Spleen (tissue), 11 donors: ENCODE results near the gene GAL3ST1. TPM values are rescaled to one million over a fixed set of nuclear protein-coding genes. Genes with fewer than 3 reads are reported as not detected.
"Not testable (repeated sequence)": the region's sequence is repeated elsewhere in the genome, so short reads cannot be mapped to it uniquely, and the experiment has no call there.

ENCODE experiments used
- DNase-seq: peaks from one replicate; pipeline ENCODE4 v3.0.0-alpha.2; 2020
- H3K27ac ChIP-seq, 8 donors: fragments of 200-600 bp; sonication (generic) in 7 of 8; 1 replicate in 4 of 8; 2 replicates in 4 of 8; pipeline versions ENCODE4 v1.5.0 to v1.8.0; 2016 to 2021; ENCODE audit warnings: inconsistent platforms in 4 of 8, mild to moderate bottlenecking in 4 of 8, moderate library complexity in 1 of 8
- H3K27me3 ChIP-seq, 7 donors: fragments of 200-600 bp; sonication (generic) in 6 of 7; replicated peaks in 1 of 7; 1 replicate in 4 of 7; 2 replicates in 3 of 7; pipeline versions ENCODE4 v1.5.0 to v1.8.0; 2016 to 2021; ENCODE audit warnings: inconsistent platforms in 3 of 7, mild to moderate bottlenecking in 1 of 7
- H3K36me3 ChIP-seq, 6 donors: fragments of 200-600 bp; sonication (generic) in 5 of 6; 1 replicate in 4 of 6; 2 replicates in 2 of 6; pipeline versions ENCODE4 v1.5.0 to v1.8.0; 2016 to 2021; ENCODE audit warnings: inconsistent platforms in 2 of 6
- H3K4me1 ChIP-seq, 6 donors: fragments of 200-600 bp; sonication (generic) in 5 of 6; 1 replicate in 3 of 6; 2 replicates in 3 of 6; pipeline versions ENCODE4 v1.5.0 to v1.8.0; 2016 to 2021; ENCODE audit warnings: inconsistent platforms in 3 of 6
- H3K4me3 ChIP-seq, 8 donors: fragments of 200-600 bp; sonication (generic) in 7 of 8; 1 replicate in 4 of 8; 2 replicates in 4 of 8; pipeline versions ENCODE4 v1.5.0 to v1.8.0; 2016 to 2021; ENCODE audit warnings: inconsistent platforms in 4 of 8, mild to moderate bottlenecking in 4 of 8, moderate library complexity in 2 of 8
- H3K9me3 ChIP-seq, 8 donors: fragments of 200-600 bp; sonication (generic) in 7 of 8; 1 replicate in 4 of 8; 2 replicates in 4 of 8; pipeline versions ENCODE4 v1.5.0 to v1.8.0; 2016 to 2021; ENCODE audit warnings: inconsistent platforms in 4 of 8
- POLR2A ChIP-seq, 3 donors: fragments of 450-650 bp; IDR thresholded peaks; one replicate each; pipeline ENCODE4 v1.5.1; 2017; ENCODE audit warnings: antibody characterized with exemption in 3 of 3, mild to moderate bottlenecking in 1 of 3
- POLR2AphosphoS5 ChIP-seq, 3 donors: sonication (generic); formaldehyde crosslinking; IDR thresholded peaks; one replicate each; pipeline ENCODE4 v1.5.1; 2017; ENCODE audit warnings: antibody characterized with exemption in 3 of 3
- WGBS, 5 donors: extraction: QIAGEN DNeasy Blood & Tissue Kit in 3 of 5; methylation state at CpG; one replicate each; pipeline versions ENCODE4 v1.1.5 to v1.1.7; 2013 to 2018; 5-methylcytosine and 5-hydroxymethylcytosine counted together
- intact Hi-C: fragments of 100-400 bp; cut with DNase I; formaldehyde crosslinking; loops from one replicate; pipeline ENCODE4 v1.15.0; 2023; ENCODE audit warnings: low total_unique reads
- polyA plus RNA-seq, 3 donors: library from polyadenylated mRNA; stranded (reverse); fragments of 200-250 nt; gene quantifications; one replicate each; pipeline ENCODE4 v1.2.1, GENCODE V29; 2013
- total RNA-seq, 7 donors: library from RNA; depleted of rRNA in 3 of 7; stranded (reverse); fragments of >200 nt in 3 of 7; fragmentation: NEBNext Ultra II Directional in 4 of 7; extraction: Animal tissue kit (Norgen Biotek cat#: 25700) in 4 of 7; gene quantifications; one replicate each; pipeline versions ENCODE4 v1.1.0 to v1.2.1, GENCODE V29; 2016 to 2021
- TF ChIP-seq, protein P1 (sequence below), 11 experiments: fragments of 200-600 bp in 7 of 11; fragments of 450-650 bp in 4 of 11; sonication (generic) in 4 of 11; IDR thresholded peaks in 8 of 11; conservative IDR thresholded peaks in 3 of 11; 1 replicate in 7 of 11; 2 replicates in 4 of 11; pipeline versions ENCODE4 v1.4.0 to v1.8.0; 2016 to 2021; ENCODE audit warnings: antibody characterized with exemption in 11 of 11, inconsistent platforms in 4 of 11, mild to moderate bottlenecking in 1 of 11
- donor health status: healthy with polysubstance abuse.
- donor health status: DM: no; HTN: no; CAD: no; lungs with moderate emphysema.
- donor health status: DM: no; HTN: no; CAD: no.
- donor health status: Bipolar disorder and iron deficiency.
- donor health status: healthy.
- donor health status: DM: no; HTN: no; CAD: no.
- donor health status: DM: yes; HTN: yes; CAD: no.

The GAL3ST1 gene
- total and polyA plus RNA-seq, 10 donors = 0.15 to 2.1 (median 0.51) TPM; not detected in 5

DNA sequence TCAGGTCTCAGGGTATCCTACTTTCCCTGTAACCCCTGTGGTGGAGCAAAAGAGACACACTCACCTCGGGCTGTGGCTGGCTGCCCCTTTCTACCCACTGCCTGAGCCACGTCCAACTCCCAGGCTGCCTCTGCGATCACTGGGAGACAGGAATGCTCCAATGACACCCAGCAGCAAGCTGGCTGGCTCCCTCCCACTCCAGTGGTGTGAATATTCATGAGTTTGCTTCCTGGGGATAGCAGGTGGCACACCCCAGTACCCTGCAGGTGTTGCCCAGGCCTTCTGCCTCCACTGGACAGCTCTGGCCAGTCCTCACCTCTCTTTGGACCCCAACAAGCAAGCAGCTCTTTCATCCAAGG, 9.7 kb downstream of the GAL3ST1 start:
- WGBS, 5 donors = 47 to 55% (median 50%) methylated on average over 2 to 3 of the region's 3 CpGs
- intact Hi-C loops = no loop called here
- H3K27me3 ChIP-seq = peaks cover 0 to 9% (median 0%) of the 10 kb centered on the region in 7 donors
- H3K27ac ChIP-seq = no peak overlapping the region
- DNase-seq = no peak
- H3K9me3 ChIP-seq = no peaks in the 10 kb centered on the region
- TF ChIP-seq POLR2A (IDR thresholded peaks at IDR 0.05) = no peak
- TF ChIP-seq, protein P1, sequence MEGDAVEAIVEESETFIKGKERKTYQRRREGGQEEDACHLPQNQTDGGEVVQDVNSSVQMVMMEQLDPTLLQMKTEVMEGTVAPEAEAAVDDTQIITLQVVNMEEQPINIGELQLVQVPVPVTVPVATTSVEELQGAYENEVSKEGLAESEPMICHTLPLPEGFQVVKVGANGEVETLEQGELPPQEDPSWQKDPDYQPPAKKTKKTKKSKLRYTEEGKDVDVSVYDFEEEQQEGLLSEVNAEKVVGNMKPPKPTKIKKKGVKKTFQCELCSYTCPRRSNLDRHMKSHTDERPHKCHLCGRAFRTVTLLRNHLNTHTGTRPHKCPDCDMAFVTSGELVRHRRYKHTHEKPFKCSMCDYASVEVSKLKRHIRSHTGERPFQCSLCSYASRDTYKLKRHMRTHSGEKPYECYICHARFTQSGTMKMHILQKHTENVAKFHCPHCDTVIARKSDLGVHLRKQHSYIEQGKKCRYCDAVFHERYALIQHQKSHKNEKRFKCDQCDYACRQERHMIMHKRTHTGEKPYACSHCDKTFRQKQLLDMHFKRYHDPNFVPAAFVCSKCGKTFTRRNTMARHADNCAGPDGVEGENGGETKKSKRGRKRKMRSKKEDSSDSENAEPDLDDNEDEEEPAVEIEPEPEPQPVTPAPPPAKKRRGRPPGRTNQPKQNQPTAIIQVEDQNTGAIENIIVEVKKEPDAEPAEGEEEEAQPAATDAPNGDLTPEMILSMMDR (IDR thresholded peaks at IDR 0.05 in 8 of 11, conservative IDR thresholded peaks at IDR 0.05 in 3 of 11) = no peak
- no peak for TF ChIP-seq POLR2AphosphoS5 (IDR thresholded peaks at IDR 0.05)
- H3K36me3 ChIP-seq = no peaks in the 10 kb centered on the region
- H3K4me1 ChIP-seq = no peaks in the 10 kb centered on the region
- no peak overlapping the region for H3K4me3 ChIP-seq

GRCh38 chr22:30564045-30564760, 10.3 kb downstream of the GAL3ST1 start:
- DNase-seq = no peak
- Histone ChIP-seq H3K9me3 (no peaks in the 10 kb centered on the region), H3K27ac (no peak overlapping the region), H3K27me3 (peaks cover 0 to 9% (median 0%) of the 10 kb centered on the region in 7 donors), H3K4me3 (no peak overlapping the region), H3K36me3 (no peaks in the 10 kb centered on the region), H3K4me1 (no peaks in the 10 kb centered on the region)
- 74 to 86% (median 78%) methylated on average over 6 to 8 of the region's 8 CpGs for WGBS, 5 donors
- TF ChIP-seq, protein P1 (IDR thresholded peaks at IDR 0.05 in 8 of 11, conservative IDR thresholded peaks at IDR 0.05 in 3 of 11) = no peak
- TF ChIP-seq POLR2A (IDR thresholded peaks at IDR 0.05) = no peak
- intact Hi-C loops = no loop called here

DNA sequence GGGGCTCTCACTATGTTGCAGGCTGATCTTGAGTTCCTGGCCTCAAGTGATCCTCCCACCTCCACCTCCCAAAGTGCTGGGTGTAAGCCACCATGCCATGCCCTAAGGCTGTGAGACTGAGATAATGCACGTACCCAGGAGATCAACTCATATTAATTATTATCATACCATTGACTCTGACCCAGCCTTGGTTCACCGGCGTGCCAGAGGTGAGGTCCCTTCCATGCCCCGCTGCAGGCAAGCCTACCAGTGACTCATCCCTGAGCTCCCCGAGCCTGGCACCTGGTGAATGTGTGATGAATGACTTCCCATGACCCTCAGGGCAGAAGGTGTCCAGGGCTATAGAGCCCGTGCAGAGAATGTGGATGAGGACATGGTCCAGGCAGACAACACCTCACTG, 12.1 kb downstream of the GAL3ST1 start:
- TF ChIP-seq, protein P1 (IDR thresholded peaks at IDR 0.05 in 8 of 11, conservative IDR thresholded peaks at IDR 0.05 in 3 of 11) = no peak
- TF ChIP-seq POLR2AphosphoS5 (IDR thresholded peaks at IDR 0.05) = no peak
- no peak for TF ChIP-seq POLR2A (IDR thresholded peaks at IDR 0.05)
- WGBS, 5 donors = 71 to 88% (median 78%) methylated on average over 3 to 6 of the region's 6 CpGs
- intact Hi-C loops = no loop called here

DNA sequence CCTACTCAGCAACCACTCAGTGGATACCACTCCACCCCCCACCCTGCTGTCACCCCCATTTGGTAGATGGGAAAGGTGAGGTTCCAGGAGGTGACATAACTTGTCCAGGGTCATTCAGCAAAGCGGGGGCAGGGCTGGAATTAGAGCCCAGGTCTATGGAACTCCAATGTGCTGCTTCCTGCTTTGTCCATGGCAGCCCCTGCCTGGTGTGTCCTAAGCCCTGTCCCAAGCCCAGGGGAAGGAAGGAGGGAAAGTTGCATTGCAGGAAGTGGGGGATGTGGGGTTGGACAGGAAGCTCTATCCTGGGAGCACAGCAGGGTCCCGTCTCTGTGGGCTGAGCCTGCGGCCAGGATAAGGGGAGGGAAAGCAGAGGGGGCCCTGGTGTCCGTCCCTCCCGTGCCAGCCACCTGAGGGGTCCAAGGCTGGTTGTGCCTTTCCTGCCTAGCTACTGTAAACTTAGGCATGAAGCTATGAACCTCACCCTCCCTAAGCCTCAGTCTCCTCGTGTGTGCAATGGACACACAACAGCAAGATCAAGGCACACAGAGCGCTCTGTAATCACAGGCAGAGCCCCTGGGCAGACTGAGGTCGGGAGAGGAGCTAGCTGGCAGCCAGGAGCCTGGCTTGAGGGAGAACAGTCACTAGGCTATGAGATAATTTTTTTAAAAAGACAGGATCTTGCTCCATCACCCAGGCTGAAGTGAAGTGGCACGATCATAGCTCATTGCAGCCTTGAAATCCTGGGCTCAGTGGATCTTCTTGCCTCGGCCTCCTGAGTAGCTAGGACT, 12.9 kb downstream of the GAL3ST1 start:
- H3K27ac ChIP-seq = no peak overlapping the region
- intact Hi-C loops = no loop called here
- no peaks in the 10 kb centered on the region for H3K4me1 ChIP-seq
- no peak for DNase-seq
- H3K9me3 ChIP-seq = no peaks in the 10 kb centered on the region
- no peaks in the 10 kb centered on the region for H3K36me3 ChIP-seq
- H3K27me3 ChIP-seq = no peaks in the 10 kb centered on the region
- 53 to 74% (median 57%) methylated on average over 10 of the region's 10 CpGs for WGBS, 5 donors
- H3K4me3 ChIP-seq = no peak overlapping the region
- TF ChIP-seq, protein P1 (IDR thresholded peaks at IDR 0.05 in 8 of 11, conservative IDR thresholded peaks at IDR 0.05 in 3 of 11) = no peak
- TF ChIP-seq POLR2AphosphoS5 (IDR thresholded peaks at IDR 0.05) = no peak
- TF ChIP-seq POLR2A (IDR thresholded peaks at IDR 0.05) = no peak

More for the DNA sequence above, 12.1 kb downstream of the GAL3ST1 start:
- no peaks in the 10 kb centered on the region for H3K36me3 ChIP-seq
- no peak for DNase-seq
- peaks cover 0 to 7% (median 0%) of the 10 kb centered on the region in 7 donors for H3K27me3 ChIP-seq
- H3K9me3 ChIP-seq = no peaks in the 10 kb centered on the region
- no peak overlapping the region for H3K4me3 ChIP-seq
- H3K4me1 ChIP-seq = no peaks in the 10 kb centered on the region
- H3K27ac ChIP-seq = no peak overlapping the region

DNA sequence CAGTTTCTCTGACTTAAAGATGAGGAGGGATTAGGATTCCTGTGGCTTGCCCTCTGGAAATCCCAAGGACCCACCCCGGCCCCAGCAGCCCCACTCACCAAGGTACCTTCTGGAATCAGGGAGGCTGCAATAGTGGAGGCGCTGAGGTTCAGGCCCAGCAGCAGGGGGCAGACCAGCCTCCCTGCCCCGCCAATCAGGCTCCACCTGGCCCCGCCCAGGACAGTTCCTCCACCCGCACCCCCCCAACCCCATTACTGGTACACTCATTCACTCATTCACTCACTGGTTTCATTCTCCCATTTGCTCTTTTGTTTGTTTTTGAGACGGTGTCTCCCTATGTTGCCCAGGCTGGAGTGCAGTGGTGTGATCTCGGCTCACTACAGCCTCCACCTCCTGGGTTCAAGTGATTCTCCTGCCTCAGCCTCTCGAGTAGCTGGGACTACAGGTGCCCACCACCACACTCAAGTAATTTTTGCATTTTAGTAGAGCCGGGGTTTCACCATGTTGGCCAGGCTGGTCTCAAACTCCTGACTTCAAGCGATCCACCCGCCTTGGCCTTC, 13.7 kb downstream of the GAL3ST1 start:
- H3K36me3 ChIP-seq, intact Hi-C loops, H3K9me3 ChIP-seq, H3K27ac ChIP-seq, DNase-seq, H3K4me3 ChIP-seq, H3K4me1 ChIP-seq, H3K27me3 ChIP-seq: not testable (repeated sequence)
- 81 to 90% (median 84%) methylated on average over 11 of the region's 11 CpGs for WGBS, 5 donors
